Adrenal gland (tissue), 12 donors: Measurements from ENCODE around the gene MAPT. TPM values are rescaled to one million over a fixed set of nuclear protein-coding genes. Genes with fewer than 3 reads are reported as not detected.

Experiments
- DNase-seq, 7 donors: peaks; one replicate each; pipeline ENCODE4 v3.0.0-alpha.2; 2019 to 2020
- H3K27ac ChIP-seq, 5 donors: fragments of 200-600 bp; sonication (generic) in 4 of 5; 1 replicate in 3 of 5; 2 replicates in 2 of 5; pipeline versions ENCODE4 v1.5.1 to v1.8.0; 2016 to 2020; ENCODE audit warnings: mild to moderate bottlenecking in 1 of 5
- H3K27me3 ChIP-seq: fragments of 200-600 bp; 2 replicates; pipeline ENCODE4 v1.8.0; 2021
- H3K36me3 ChIP-seq, 2 donors: fragments of 200-600 bp; replicated peaks in 1 of 2; 1 replicate in 1 of 2; 2 replicates in 1 of 2; pipeline versions ENCODE4 v1.5.1 to v1.8.0; 2018 to 2022
- H3K4me1 ChIP-seq, 2 donors: fragments of 200-600 bp; replicated peaks in 1 of 2; 1 replicate in 1 of 2; 2 replicates in 1 of 2; pipeline versions ENCODE4 v1.5.1 to v1.8.0; 2018 to 2021
- H3K4me3 ChIP-seq, 4 donors: fragments of 200-600 bp; sonication (generic) in 3 of 4; one replicate each; pipeline ENCODE4 v1.5.1; 2016 to 2018
- H3K9me3 ChIP-seq, 3 donors: fragments of 200-600 bp; sonication (generic) in 1 of 3; replicated peaks in 1 of 3; 1 replicate in 2 of 3; 2 replicates in 1 of 3; pipeline versions ENCODE4 v1.5.1 to v1.8.0; 2016 to 2021
- POLR2A ChIP-seq, 2 donors: fragments of 450-650 bp; IDR thresholded peaks; one replicate each; pipeline ENCODE4 v1.6.1; 2017; ENCODE audit warnings: antibody characterized with exemption in 2 of 2, mild to moderate bottlenecking in 2 of 2, moderate library complexity in 1 of 2
- WGBS, 4 donors: extraction: QIAGEN DNeasy Blood & Tissue Kit in 2 of 4; methylation state at CpG; one replicate each; pipeline versions ENCODE4 v1.1.5 to v1.1.7; 2013 to 2017; 5-methylcytosine and 5-hydroxymethylcytosine counted together
- intact Hi-C, 2 donors: fragments of 100-400 bp; cut with DNase I; formaldehyde crosslinking; loops; one replicate each; pipeline versions ENCODE4 v1.14.1 to v1.15.0; 2022 to 2023
- polyA plus RNA-seq, 3 donors: library from polyadenylated mRNA; stranded (reverse); fragments of 200-250 nt in 2 of 3; fragments of 350-450 nt in 1 of 3; fragmentation: Illumina TruSeq in 1 of 3; extraction: RNeasy Lipid Tissue Mini Kit (QIAGEN cat#74804) in 1 of 3; gene quantifications; one replicate each; pipeline ENCODE4 v1.2.3, GENCODE V29; 2013 to 2014
- total RNA-seq, 9 donors: library from RNA; depleted of rRNA in 4 of 9; stranded (reverse); fragments of >200 nt in 4 of 9; fragments of 120-200 nt in 1 of 9; fragmentation: NEBNext Ultra II Directional in 1 of 9; extraction: Animal tissue kit (Norgen Biotek cat#: 25700) in 1 of 9; gene quantifications; one replicate each; pipeline versions ENCODE4 v1.1.0 to v1.2.4, GENCODE V29; 2013 to 2023
- TF ChIP-seq, protein P1 (sequence below), 6 experiments: fragments of 450-650 bp in 4 of 6; fragments of 200-600 bp in 2 of 6; sonication (generic) in 1 of 6; IDR thresholded peaks; 1 replicate in 5 of 6; 2 replicates in 1 of 6; pipeline versions ENCODE4 v1.5.1 to v1.8.0; 2016 to 2021; ENCODE audit warnings: antibody characterized with exemption in 6 of 6, mild to moderate bottlenecking in 2 of 6, moderate library complexity in 1 of 6
- donor health status: healthy with polysubstance abuse.
- donor health status: Bipolar disorder and iron deficiency.
- donor health status: DM: yes; HTN: yes; CAD: no.
- donor health status: DM: no; HTN: no; CAD: no.
- donor health status: DM: no; HTN: no; CAD: no.
- donor health status: DM: yes; HTN: yes; CAD: no.

Gene MAPT
- total and polyA plus RNA-seq, 12 donors: 0.72 to 17.6 (median 3.3) TPM

DNA sequence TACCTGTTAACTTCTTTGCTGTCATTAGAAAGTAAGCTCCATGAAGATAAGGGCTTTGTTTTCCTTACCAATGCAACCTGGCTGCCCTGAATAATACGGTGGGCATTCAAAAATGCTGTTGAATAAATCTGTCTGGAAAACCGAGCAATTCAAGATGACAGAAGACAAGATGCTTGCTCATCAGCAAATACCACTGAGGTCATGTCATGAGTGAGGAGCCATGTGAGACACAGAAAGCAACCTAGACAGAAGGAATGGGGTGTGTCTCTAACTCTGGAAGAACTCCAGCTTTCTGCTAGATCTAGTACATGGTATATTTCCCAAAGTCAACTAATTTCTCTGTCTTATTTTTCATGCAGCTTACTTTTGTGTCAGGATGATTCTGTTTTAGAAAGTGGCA is 168.9 kb downstream of the MAPT start:
- H3K4me3 ChIP-seq: no peak overlapping the region
- no peaks in the 10 kb centered on the region for H3K27me3 ChIP-seq
- H3K9me3 ChIP-seq: no peaks in the 10 kb centered on the region
- no peak overlapping the region for H3K27ac ChIP-seq
- peaks cover 0 to 35% of the 10 kb centered on the region in 2 donors for H3K36me3 ChIP-seq
- 35 to 55% (median 42%) methylated on average over 2 of the region's 2 CpGs for WGBS, 4 donors
- H3K4me1 ChIP-seq: peaks cover 4 to 21% of the 10 kb centered on the region in 2 donors
- no peak for DNase-seq
- TF ChIP-seq, protein P1, sequence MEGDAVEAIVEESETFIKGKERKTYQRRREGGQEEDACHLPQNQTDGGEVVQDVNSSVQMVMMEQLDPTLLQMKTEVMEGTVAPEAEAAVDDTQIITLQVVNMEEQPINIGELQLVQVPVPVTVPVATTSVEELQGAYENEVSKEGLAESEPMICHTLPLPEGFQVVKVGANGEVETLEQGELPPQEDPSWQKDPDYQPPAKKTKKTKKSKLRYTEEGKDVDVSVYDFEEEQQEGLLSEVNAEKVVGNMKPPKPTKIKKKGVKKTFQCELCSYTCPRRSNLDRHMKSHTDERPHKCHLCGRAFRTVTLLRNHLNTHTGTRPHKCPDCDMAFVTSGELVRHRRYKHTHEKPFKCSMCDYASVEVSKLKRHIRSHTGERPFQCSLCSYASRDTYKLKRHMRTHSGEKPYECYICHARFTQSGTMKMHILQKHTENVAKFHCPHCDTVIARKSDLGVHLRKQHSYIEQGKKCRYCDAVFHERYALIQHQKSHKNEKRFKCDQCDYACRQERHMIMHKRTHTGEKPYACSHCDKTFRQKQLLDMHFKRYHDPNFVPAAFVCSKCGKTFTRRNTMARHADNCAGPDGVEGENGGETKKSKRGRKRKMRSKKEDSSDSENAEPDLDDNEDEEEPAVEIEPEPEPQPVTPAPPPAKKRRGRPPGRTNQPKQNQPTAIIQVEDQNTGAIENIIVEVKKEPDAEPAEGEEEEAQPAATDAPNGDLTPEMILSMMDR (IDR thresholded peaks at IDR 0.05): no peak
- no peak for TF ChIP-seq POLR2A (IDR thresholded peaks at IDR 0.05)
- intact Hi-C loops: loop anchor here in 1 of 2 donors (10.0 kb wide), 1 partner anchor 52 kb away; no protein-coding TSS in a partner anchor

DNA sequence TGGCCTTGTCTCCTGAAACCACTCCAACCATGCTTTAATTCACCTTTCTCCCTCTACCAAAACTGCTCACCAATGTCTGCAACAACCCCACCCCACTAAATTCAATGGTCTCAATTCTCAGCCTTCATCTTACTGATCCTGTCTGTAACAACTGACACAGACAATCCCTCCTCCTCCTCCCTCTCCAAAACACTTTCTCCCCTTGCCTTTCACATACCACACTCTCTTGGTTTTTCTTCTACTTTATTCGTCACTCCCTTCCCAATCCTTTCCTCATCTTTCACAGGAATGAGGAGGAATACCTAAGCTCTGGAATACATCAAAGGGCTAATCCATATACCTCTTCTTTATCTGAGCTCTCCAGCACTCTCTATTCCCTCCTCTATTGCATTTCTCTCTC is 170.1 kb downstream of the MAPT start:
- intact Hi-C loops: loop anchor here in 1 of 2 donors (10.0 kb wide), 1 partner anchor 50 kb away; no protein-coding TSS in a partner anchor
- WGBS, 4 donors: 96 to 98% (median 97%) methylated on average over 1 of the region's 1 CpG

GRCh38 chr17:46071796-46072195 is 177.4 kb downstream of the MAPT start:
- DNase-seq: no peak
- Histone ChIP-seq H3K9me3 (no peaks in the 10 kb centered on the region), H3K36me3 (peaks cover 0 to 14% of the 10 kb centered on the region in 2 donors), H3K4me3 (no peak overlapping the region), H3K4me1 (peaks cover 0 to 13% of the 10 kb centered on the region in 2 donors), H3K27me3 (no peaks in the 10 kb centered on the region), H3K27ac (no peak overlapping the region)
- intact Hi-C loops: loop anchor here in 1 of 2 donors (10.0 kb wide), 1 partner anchor 113 kb away; no protein-coding TSS in a partner anchor
- 74 to 87% (median 85%) methylated on average over 5 of the region's 5 CpGs for WGBS, 4 donors
- no peak for TF ChIP-seq POLR2A (IDR thresholded peaks at IDR 0.05)
- TF ChIP-seq, protein P1 (IDR thresholded peaks at IDR 0.05): no peak

More for the DNA sequence above, 170.1 kb downstream of the MAPT start:
- TF ChIP-seq, protein P1 (IDR thresholded peaks at IDR 0.05): no peak
- no peak for TF ChIP-seq POLR2A (IDR thresholded peaks at IDR 0.05)
- H3K27me3 ChIP-seq: no peaks in the 10 kb centered on the region
- H3K9me3 ChIP-seq: no peaks in the 10 kb centered on the region
- DNase-seq: no peak
- H3K27ac ChIP-seq: no peak overlapping the region
- H3K36me3 ChIP-seq: peaks cover 0 to 32% of the 10 kb centered on the region in 2 donors
- H3K4me3 ChIP-seq: no peak overlapping the region
- H3K4me1 ChIP-seq: peaks cover 4 to 17% of the 10 kb centered on the region in 2 donors

- WGBS, 4 donors: 88 to 94% (median 92%) methylated on average over 1 of the region's 1 CpG
- Histone ChIP-seq H3K4me1 (peaks cover 0 to 13% of the 10 kb centered on the region in 2 donors), H3K27ac (no peak overlapping the region)
Measured at GRCh38 chr17:46072998-46073397, 178.6 kb downstream of the MAPT start.

More at GRCh38 chr17:46072998-46073397, 178.6 kb downstream of the MAPT start:
- TF ChIP-seq POLR2A (IDR thresholded peaks at IDR 0.05): no peak
- TF ChIP-seq, protein P1 (IDR thresholded peaks at IDR 0.05): no peak
- Histone ChIP-seq H3K9me3 (no peaks in the 10 kb centered on the region), H3K36me3 (peaks cover 0 to 5% of the 10 kb centered on the region in 2 donors), H3K27me3 (no peaks in the 10 kb centered on the region), H3K4me3 (no peak overlapping the region)
- intact Hi-C loops: loop anchor here in 1 of 2 donors (10.0 kb wide), 1 partner anchor 112 kb away; no protein-coding TSS in a partner anchor
- DNase-seq: no peak
